ENCODE data around the gene PCK1.
A peak's percentile ranks its signal among the peaks of the same experiment; 100 is the strongest.

PCK1 gene

GRCh38 chr20:57596358-57596757 lies 35.4 kb downstream of the PCK1 start:
- in situ Hi-C loops (cut with HindIII; ENCODE audit: low sequenced_read_pairs) = no loop called here
- no peak overlapping the region for H3K4me3 ChIP-seq (ENCODE audit: low read depth, low read length)
- TF ChIP-seq CTCF (IDR thresholded peaks at IDR 0.05; ENCODE audit: low read depth, low read length, missing control alignments) = no peak
- no peak for DNase-seq (ENCODE audit: low read depth)

GRCh38 chr20:57596998-57597939 lies 36.4 kb downstream of the PCK1 start:
- in situ Hi-C loops (cut with HindIII; ENCODE audit: low sequenced_read_pairs) = no loop called here
- peak; percentile 9 for DNase-seq (ENCODE audit: low read depth)
- no peak overlapping the region for H3K4me3 ChIP-seq (ENCODE audit: low read depth, low read length)
- peak; percentile 82 for TF ChIP-seq CTCF (IDR thresholded peaks at IDR 0.05; ENCODE audit: low read depth, low read length, missing control alignments)

- in situ Hi-C loops (cut with HindIII; ENCODE audit: low sequenced_read_pairs) = no loop called here
- H3K4me3 ChIP-seq (ENCODE audit: low read depth, low read length) = no peak overlapping the region
- TF ChIP-seq CTCF (IDR thresholded peaks at IDR 0.05; ENCODE audit: low read depth, low read length, missing control alignments) = no peak
- DNase-seq (ENCODE audit: low read depth) = no peak
Measured at GRCh38 chr20:57598060-57598459, 37.1 kb downstream of the PCK1 start.

GRCh38 chr20:57598491-57598890 lies 37.6 kb downstream of the PCK1 start:
- TF ChIP-seq CTCF (IDR thresholded peaks at IDR 0.05; ENCODE audit: low read depth, low read length, missing control alignments) = no peak
- DNase-seq (ENCODE audit: low read depth) = no peak
- no peak overlapping the region for H3K4me3 ChIP-seq (ENCODE audit: low read depth, low read length)
- in situ Hi-C loops (cut with HindIII; ENCODE audit: low sequenced_read_pairs) = no loop called here

GRCh38 chr20:57600320-57601210 lies 39.7 kb downstream of the PCK1 start:
- no peak overlapping the region for H3K4me3 ChIP-seq (ENCODE audit: low read depth, low read length)
- TF ChIP-seq CTCF (IDR thresholded peaks at IDR 0.05; ENCODE audit: low read depth, low read length, missing control alignments) = no peak
- in situ Hi-C loops (cut with HindIII; ENCODE audit: low sequenced_read_pairs) = no loop called here
- DNase-seq (ENCODE audit: low read depth) = no peak

- no peak for DNase-seq (ENCODE audit: low read depth)
- in situ Hi-C loops (cut with HindIII; ENCODE audit: low sequenced_read_pairs) = no loop called here
- TF ChIP-seq CTCF (IDR thresholded peaks at IDR 0.05; ENCODE audit: low read depth, low read length, missing control alignments) = no peak
- no peak overlapping the region for H3K4me3 ChIP-seq (ENCODE audit: low read depth, low read length)
Measured at GRCh38 chr20:57601211-57601570, 40.3 kb downstream of the PCK1 start.
